Astrocyte (in vitro differentiated cells and primary cell): Measurements from ENCODE around the gene KCTD12.

Source experiments
- EZH2 ChIP-seq: IDR thresholded peaks from 2 replicates; pipeline ENCODE4 v1.6.1; 2012; ENCODE audit warnings: mild to moderate bottlenecking, low read length, inconsistent platforms; ENCODE audit not compliant: insufficient read depth
- TF ChIP-seq, protein P1 (sequence below): IDR thresholded peaks from 2 replicates; pipeline ENCODE4 v1.5.1; 2011; ENCODE audit warnings: low read depth, mild to moderate bottlenecking, inconsistent platforms, low read length, moderate library complexity; ENCODE audit not compliant: insufficient read depth

DNA sequence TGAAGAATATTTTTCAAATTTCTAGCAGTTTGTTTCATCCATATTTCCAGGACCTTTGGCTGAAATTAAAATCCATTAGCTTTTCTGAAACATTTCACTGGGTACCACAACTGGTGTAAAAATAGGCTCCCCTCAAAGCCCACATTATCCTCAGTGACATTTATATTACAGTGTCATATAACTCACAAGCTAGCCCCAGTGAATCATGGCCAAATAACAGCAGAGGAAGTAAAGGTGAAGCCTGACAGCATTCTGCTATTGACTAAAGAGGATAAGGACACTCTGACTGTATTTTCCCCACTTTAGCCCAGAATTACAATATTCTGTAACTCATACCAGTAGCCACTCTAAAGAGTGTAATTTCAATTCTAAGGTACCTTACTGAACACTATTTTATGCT, 21.9 kb downstream of the KCTD12 start:
- TF ChIP-seq, protein P1, sequence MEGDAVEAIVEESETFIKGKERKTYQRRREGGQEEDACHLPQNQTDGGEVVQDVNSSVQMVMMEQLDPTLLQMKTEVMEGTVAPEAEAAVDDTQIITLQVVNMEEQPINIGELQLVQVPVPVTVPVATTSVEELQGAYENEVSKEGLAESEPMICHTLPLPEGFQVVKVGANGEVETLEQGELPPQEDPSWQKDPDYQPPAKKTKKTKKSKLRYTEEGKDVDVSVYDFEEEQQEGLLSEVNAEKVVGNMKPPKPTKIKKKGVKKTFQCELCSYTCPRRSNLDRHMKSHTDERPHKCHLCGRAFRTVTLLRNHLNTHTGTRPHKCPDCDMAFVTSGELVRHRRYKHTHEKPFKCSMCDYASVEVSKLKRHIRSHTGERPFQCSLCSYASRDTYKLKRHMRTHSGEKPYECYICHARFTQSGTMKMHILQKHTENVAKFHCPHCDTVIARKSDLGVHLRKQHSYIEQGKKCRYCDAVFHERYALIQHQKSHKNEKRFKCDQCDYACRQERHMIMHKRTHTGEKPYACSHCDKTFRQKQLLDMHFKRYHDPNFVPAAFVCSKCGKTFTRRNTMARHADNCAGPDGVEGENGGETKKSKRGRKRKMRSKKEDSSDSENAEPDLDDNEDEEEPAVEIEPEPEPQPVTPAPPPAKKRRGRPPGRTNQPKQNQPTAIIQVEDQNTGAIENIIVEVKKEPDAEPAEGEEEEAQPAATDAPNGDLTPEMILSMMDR, result no peak
- TF ChIP-seq EZH2, result no peak
